Esophagus squamous epithelium (tissue), 5 donors: Measurements from ENCODE around the gene PAK1. TPM values are rescaled to one million over a fixed set of nuclear protein-coding genes. Genes with fewer than 3 reads are reported as not detected.

Source experiments
- DNase-seq: peaks from one replicate; lab custom pipeline; 2025; lab: John Stamatoyannopoulos, UW
- H3K27ac ChIP-seq, 4 donors: fragments of 200-600 bp; sonication (generic); one replicate each; pipeline ENCODE4 v1.5.1; 2016 to 2019; ENCODE audit warnings: mild to moderate bottlenecking in 1 of 4
- H3K27me3 ChIP-seq, 4 donors: fragments of 200-600 bp; sonication (generic); 1 replicate in 3 of 4; 2 replicates in 1 of 4; pipeline versions ENCODE4 v1.5.1 to v1.6.0; 2017 to 2021; ENCODE audit warnings: antibody characterized with exemption in 1 of 4
- H3K36me3 ChIP-seq, 3 donors: fragments of 200-600 bp; sonication (generic); one replicate each; pipeline ENCODE4 v1.5.1; 2016 to 2019
- H3K4me1 ChIP-seq, 3 donors: fragments of 200-600 bp; sonication (generic); one replicate each; pipeline ENCODE4 v1.5.1; 2017 to 2019
- H3K4me3 ChIP-seq, 4 donors: fragments of 200-600 bp; sonication (generic); 1 replicate in 3 of 4; 2 replicates in 1 of 4; pipeline ENCODE4 v1.5.1; 2016 to 2019; ENCODE audit warnings: mild to moderate bottlenecking in 2 of 4, moderate library complexity in 1 of 4
- H3K9me3 ChIP-seq, 3 donors: fragments of 200-600 bp; sonication (generic); one replicate each; pipeline ENCODE4 v1.5.1; 2016 to 2019
- POLR2A ChIP-seq, 4 donors: fragments of 450-650 bp; IDR thresholded peaks; one replicate each; pipeline ENCODE4 v1.6.1; 2017; ENCODE audit warnings: antibody characterized with exemption in 4 of 4, mild to moderate bottlenecking in 4 of 4, moderate library complexity in 3 of 4
- WGBS, 2 donors: methylation state at CpG; one replicate each; pipeline ENCODE4 v1.1.5; 2018; 5-methylcytosine and 5-hydroxymethylcytosine counted together
- intact Hi-C: fragments of 100-400 bp; cut with DNase I; formaldehyde crosslinking; loops from one replicate; pipeline ENCODE4 v1.15.0; 2022
- total RNA-seq, 4 donors: library from RNA; depleted of rRNA; stranded (reverse); fragments of >200 nt; gene quantifications; one replicate each; pipeline ENCODE4 v1.1.0, GENCODE V29; 2016
- TF ChIP-seq, protein P1 (sequence below), 6 experiments: fragments of 450-650 bp in 4 of 6; fragments of 200-600 bp in 2 of 6; sonication (generic) in 2 of 6; IDR thresholded peaks; one replicate each; pipeline ENCODE4 v1.5.1; 2016 to 2019; ENCODE audit warnings: antibody characterized with exemption in 6 of 6, mild to moderate bottlenecking in 4 of 6, moderate library complexity in 4 of 6
- donor health status: DM: yes; HTN: yes; CAD: no.

The PAK1 gene
- total RNA-seq, 4 donors from 2014 or later, result 17.4 to 41.6 (median 24.8) TPM

- no peak for DNase-seq
- Histone ChIP-seq H3K27ac (no peak overlapping the region), H3K36me3 (peaks cover 0 to 43% (median 0%) of the 10 kb centered on the region in 3 donors), H3K4me1 (no peaks in the 10 kb centered on the region), H3K9me3 (no peaks in the 10 kb centered on the region), H3K27me3 (no peaks in the 10 kb centered on the region), H3K4me3 (no peak overlapping the region)
- WGBS, 2 donors, result 80 to 95% methylated on average over 1 of the region's 1 CpG
- intact Hi-C loops, result no loop called here
- TF ChIP-seq, protein P1, sequence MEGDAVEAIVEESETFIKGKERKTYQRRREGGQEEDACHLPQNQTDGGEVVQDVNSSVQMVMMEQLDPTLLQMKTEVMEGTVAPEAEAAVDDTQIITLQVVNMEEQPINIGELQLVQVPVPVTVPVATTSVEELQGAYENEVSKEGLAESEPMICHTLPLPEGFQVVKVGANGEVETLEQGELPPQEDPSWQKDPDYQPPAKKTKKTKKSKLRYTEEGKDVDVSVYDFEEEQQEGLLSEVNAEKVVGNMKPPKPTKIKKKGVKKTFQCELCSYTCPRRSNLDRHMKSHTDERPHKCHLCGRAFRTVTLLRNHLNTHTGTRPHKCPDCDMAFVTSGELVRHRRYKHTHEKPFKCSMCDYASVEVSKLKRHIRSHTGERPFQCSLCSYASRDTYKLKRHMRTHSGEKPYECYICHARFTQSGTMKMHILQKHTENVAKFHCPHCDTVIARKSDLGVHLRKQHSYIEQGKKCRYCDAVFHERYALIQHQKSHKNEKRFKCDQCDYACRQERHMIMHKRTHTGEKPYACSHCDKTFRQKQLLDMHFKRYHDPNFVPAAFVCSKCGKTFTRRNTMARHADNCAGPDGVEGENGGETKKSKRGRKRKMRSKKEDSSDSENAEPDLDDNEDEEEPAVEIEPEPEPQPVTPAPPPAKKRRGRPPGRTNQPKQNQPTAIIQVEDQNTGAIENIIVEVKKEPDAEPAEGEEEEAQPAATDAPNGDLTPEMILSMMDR (IDR thresholded peaks at IDR 0.05), result no peak
- TF ChIP-seq POLR2A (IDR thresholded peaks at IDR 0.05), result no peak
Measured at GRCh38 chr11:77320351-77320750, 153.5 kb downstream of the PAK1 start.

DNA sequence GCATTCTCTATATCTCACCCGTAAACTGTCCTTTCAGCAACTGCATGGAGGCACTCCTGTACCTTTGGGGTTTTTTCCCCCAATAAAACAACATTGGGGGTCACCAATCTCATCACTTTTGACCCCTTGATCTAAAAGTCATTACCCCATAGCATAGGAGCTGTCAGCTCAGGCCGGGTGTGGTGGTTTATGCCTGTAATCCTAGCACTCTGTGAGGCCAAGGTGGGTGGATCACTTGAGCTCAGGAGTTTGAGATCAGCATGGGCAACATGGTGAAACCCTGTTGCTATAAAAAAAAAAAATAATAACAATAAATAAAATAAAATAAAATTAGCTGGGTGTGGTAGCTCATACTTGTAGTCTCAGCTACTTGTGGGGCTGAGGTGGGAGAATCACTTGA, 155.3 kb downstream of the PAK1 start:
- WGBS, 2 donors, result 61 to 100% methylated on average over 1 to 2 of the region's 2 CpGs
- Histone ChIP-seq H3K27ac (no peak overlapping the region), H3K36me3 (peaks cover 0 to 28% (median 0%) of the 10 kb centered on the region in 3 donors), H3K9me3 (no peaks in the 10 kb centered on the region), H3K27me3 (no peaks in the 10 kb centered on the region), H3K4me1 (no peaks in the 10 kb centered on the region), H3K4me3 (no peak overlapping the region)
- intact Hi-C loops, result no loop called here
- TF ChIP-seq, protein P1 (IDR thresholded peaks at IDR 0.05), result no peak
- TF ChIP-seq POLR2A (IDR thresholded peaks at IDR 0.05), result no peak
- DNase-seq, result no peak

DNA sequence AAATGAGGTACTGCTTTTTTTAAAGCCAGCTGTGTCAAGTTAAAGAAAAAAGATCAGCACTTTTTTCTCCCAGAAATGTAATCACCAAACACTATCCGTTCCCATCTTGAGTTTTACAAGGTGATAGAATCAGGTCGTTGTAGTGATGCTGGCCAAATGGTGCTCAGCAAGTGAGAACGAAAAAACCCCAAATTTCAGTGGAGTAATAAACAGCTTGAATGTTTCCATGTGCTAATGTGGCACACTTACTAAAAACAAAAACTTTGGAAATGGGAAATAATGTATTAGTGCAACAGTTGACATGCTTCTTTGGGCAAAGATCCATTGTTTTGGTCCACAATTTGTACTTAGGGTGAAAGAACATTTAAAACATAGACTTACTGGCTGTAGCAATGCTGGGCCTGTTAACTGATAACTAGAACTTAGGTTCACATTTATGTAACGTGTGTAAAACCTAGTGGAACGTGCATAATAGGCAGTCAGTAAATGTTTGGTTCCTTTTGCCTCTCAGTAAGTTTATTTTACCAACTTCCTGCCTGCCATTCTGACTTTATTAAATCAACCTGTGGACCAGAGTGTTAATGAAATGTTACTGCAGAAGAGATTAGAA, 157.1 kb downstream of the PAK1 start:
- intact Hi-C loops, result no loop called here
- WGBS, 2 donors, result 53 to 71% methylated on average over 5 of the region's 5 CpGs
- TF ChIP-seq, protein P1 (IDR thresholded peaks at IDR 0.05), result no peak
- TF ChIP-seq POLR2A (IDR thresholded peaks at IDR 0.05), result no peak
- Histone ChIP-seq H3K4me1 (no peaks in the 10 kb centered on the region), H3K36me3 (peaks cover 0 to 11% (median 0%) of the 10 kb centered on the region in 3 donors), H3K27ac (no peak overlapping the region), H3K4me3 (no peak overlapping the region), H3K27me3 (no peaks in the 10 kb centered on the region), H3K9me3 (no peaks in the 10 kb centered on the region)
- no peak for DNase-seq

DNA sequence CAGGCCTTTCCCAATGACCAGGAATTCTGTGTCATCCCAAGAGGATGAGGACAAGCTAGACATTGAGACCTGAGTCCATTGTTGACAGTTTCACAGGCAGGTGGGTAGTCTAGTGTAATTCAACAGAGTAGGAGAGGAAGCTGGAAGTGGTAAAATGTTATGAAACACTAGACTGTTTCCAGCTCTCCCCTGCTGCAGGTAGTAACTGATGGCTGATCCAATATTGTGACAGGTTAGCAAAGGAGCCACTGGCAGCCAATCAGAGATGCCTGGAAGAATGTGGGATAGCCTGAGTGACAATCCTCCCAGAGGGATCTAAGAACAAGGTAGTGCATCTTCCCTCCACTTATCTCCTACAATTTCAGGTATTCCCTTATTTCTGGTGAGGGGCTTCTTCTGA, 161.8 kb downstream of the PAK1 start:
- DNase-seq, result no peak
- H3K9me3 ChIP-seq, result no peaks in the 10 kb centered on the region
- intact Hi-C loops, result no loop called here
- H3K4me3 ChIP-seq, result no peak overlapping the region
- no peak overlapping the region for H3K27ac ChIP-seq
- H3K4me1 ChIP-seq, result no peaks in the 10 kb centered on the region
- no peaks in the 10 kb centered on the region for H3K36me3 ChIP-seq
- no peaks in the 10 kb centered on the region for H3K27me3 ChIP-seq
- no peak for TF ChIP-seq POLR2A (IDR thresholded peaks at IDR 0.05)
- TF ChIP-seq, protein P1 (IDR thresholded peaks at IDR 0.05), result no peak

DNA sequence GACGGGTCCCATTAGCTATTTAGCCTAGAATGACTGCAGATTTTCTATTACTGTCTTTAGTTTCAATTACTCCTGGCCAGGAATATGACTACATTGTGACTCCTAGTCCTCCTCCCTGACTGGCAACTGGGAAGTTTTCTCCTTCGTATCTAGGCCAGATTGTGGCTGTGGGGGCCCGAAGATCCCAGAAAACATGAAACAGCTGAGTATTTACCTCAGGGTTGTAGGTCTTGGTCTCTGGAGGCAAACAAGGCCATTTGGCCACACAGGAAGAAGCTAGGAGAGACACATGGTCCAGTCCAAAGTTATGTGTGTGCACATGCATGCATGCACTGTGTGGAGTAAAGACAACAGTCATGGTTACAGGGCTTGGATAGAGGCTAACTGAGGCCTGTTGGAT, 162.2 kb downstream of the PAK1 start:
- Histone ChIP-seq H3K9me3 (no peaks in the 10 kb centered on the region), H3K27me3 (no peaks in the 10 kb centered on the region), H3K4me3 (no peak overlapping the region), H3K4me1 (no peaks in the 10 kb centered on the region), H3K36me3 (no peaks in the 10 kb centered on the region), H3K27ac (no peak overlapping the region)
- TF ChIP-seq POLR2A (IDR thresholded peaks at IDR 0.05), result no peak
- TF ChIP-seq, protein P1 (IDR thresholded peaks at IDR 0.05), result no peak
- 82 to 91% methylated on average over 2 to 3 of the region's 3 CpGs for WGBS, 2 donors
- DNase-seq, result no peak
- intact Hi-C loops, result no loop called here
